K562 (cell line): ENCODE results near the gene MBOAT1. TPM values are rescaled to one million over a fixed set of nuclear protein-coding genes. Genes with fewer than 3 reads are reported as not detected.

Experiments used
- ADNP ChIP-seq: fragments of 200-800 bp; sonication (Bioruptor generic); IDR thresholded peaks from 2 replicates; pipeline ENCODE4 v1.6.1; 2016; ENCODE audit warnings: missing genetic modification characterization, missing compliant biosample characterization
- ARHGAP35 ChIP-seq: fragments of 450-650 bp; IDR thresholded peaks from 2 replicates; pipeline ENCODE4 v1.6.1; 2018; ENCODE audit not compliant: partially characterized antibody
- CBFB ChIP-seq: sonication (generic); formaldehyde crosslinking; IDR thresholded peaks from 2 replicates; pipeline ENCODE4 v1.4.0; 2020; ENCODE audit warnings: mild to moderate bottlenecking, missing genetic modification reagents
- CBX2 ChIP-seq: fragments of 200-600 bp; sonication (generic); IDR thresholded peaks from one replicate; pipeline ENCODE4 v1.6.1; 2012; ENCODE audit warnings: mild to moderate bottlenecking, low read length, inconsistent platforms; ENCODE audit not compliant: insufficient read depth, poor library complexity, severe bottlenecking
- CBX5 ChIP-seq: IDR thresholded peaks from 2 replicates; pipeline ENCODE4 v1.6.1; 2014; ENCODE audit warnings: low read depth, borderline replicate concordance
- CXXC5 ChIP-seq: fragments of 250-450 bp; sonication (Bioruptor Pico); IDR thresholded peaks from 2 replicates; pipeline ENCODE4 v1.8.0; 2022; ENCODE audit warnings: inconsistent platforms, mild to moderate bottlenecking, moderate library complexity
- EP400 ChIP-seq: fragments of 450-650 bp; IDR thresholded peaks from 2 replicates; pipeline ENCODE4 v1.6.1; 2017; ENCODE audit warnings: antibody characterized with exemption, mild to moderate bottlenecking, moderate library complexity
- GATA2 ChIP-seq: sonication (generic); formaldehyde crosslinking; IDR thresholded peaks from 2 replicates; pipeline ENCODE4 v1.4.0; 2020; ENCODE audit warnings: mild to moderate bottlenecking, missing genetic modification reagents
- HDAC8 ChIP-seq: fragments of 450-650 bp; IDR thresholded peaks from 2 replicates; pipeline ENCODE4 v1.6.1; 2016; ENCODE audit warnings: mild to moderate bottlenecking, missing genetic modification characterization, moderate library complexity, missing compliant biosample characterization
- KLF1 ChIP-seq: fragments of 450-650 bp; IDR thresholded peaks from 2 replicates; pipeline ENCODE4 v1.6.1; 2016; ENCODE audit warnings: missing genetic modification characterization, missing compliant biosample characterization
- KLF6 ChIP-seq: fragments of 250-450 bp; sonication (Bioruptor Pico); IDR thresholded peaks from 2 replicates; pipeline ENCODE4 v1.4.0; 2020; ENCODE audit warnings: mild to moderate bottlenecking, moderate library complexity, borderline replicate concordance
- LEF1 ChIP-seq: fragments of 450-650 bp; IDR thresholded peaks from 2 replicates; pipeline ENCODE4 v1.6.1; 2016; ENCODE audit warnings: mild to moderate bottlenecking
- MAFF ChIP-seq: IDR thresholded peaks from 2 replicates; pipeline ENCODE4 v1.6.1; 2012; ENCODE audit warnings: low read length, improper control_type of control experiment
- MBD1 ChIP-seq: fragments of 250-450 bp; sonication (Bioruptor Pico); IDR thresholded peaks from 2 replicates; pipeline ENCODE4 v1.8.0; 2022; ENCODE audit warnings: inconsistent platforms
- POLR2AphosphoS5 ChIP-seq: IDR thresholded peaks from 2 replicates; pipeline ENCODE4 v1.6.1; 2011; ENCODE audit warnings: mild to moderate bottlenecking, low read depth, low read length, moderate library complexity; ENCODE audit not compliant: control insufficient read depth, insufficient read depth
- RNF2 ChIP-seq: sonication (generic); IDR thresholded peaks from 2 replicates; pipeline ENCODE4 v1.6.1; 2016
- SETDB1 ChIP-seq: IDR thresholded peaks from one replicate; pipeline ENCODE4 v1.6.1; 2012; ENCODE audit warnings: low read length, control low read depth, inconsistent platforms
- SMAD3 ChIP-seq: fragments of 450-650 bp; formaldehyde crosslinking; conservative IDR thresholded peaks from 2 replicates; pipeline ENCODE4 v1.4.0; 2020; ENCODE audit warnings: mild to moderate bottlenecking
- XRCC4 ChIP-seq: IDR thresholded peaks from one replicate; pipeline ENCODE4 v1.6.1; 2011; ENCODE audit not compliant: insufficient read depth, insufficient read length; ENCODE audit errors: extremely low read depth
- ZKSCAN1 ChIP-seq: fragments of 150-350 bp; IDR thresholded peaks from 2 replicates; pipeline ENCODE4 v1.6.1; 2016; ENCODE audit warnings: low read depth, low read length
- ZKSCAN8 ChIP-seq: fragments of 200-800 bp; sonication (Bioruptor generic); IDR thresholded peaks from 2 replicates; pipeline ENCODE4 v1.6.1; 2016; ENCODE audit warnings: missing genetic modification characterization, missing compliant biosample characterization
- ZNF347 ChIP-seq: fragments of 450-650 bp; formaldehyde crosslinking; IDR thresholded peaks from 2 replicates; pipeline ENCODE4 v1.4.0; 2020; ENCODE audit warnings: low read depth, mild to moderate bottlenecking, moderate library complexity
- ZNF444 ChIP-seq: fragments of 250-450 bp; sonication (Bioruptor Pico); IDR thresholded peaks from 2 replicates; pipeline ENCODE4 v1.4.0; 2020; ENCODE audit warnings: mild to moderate bottlenecking, moderate library complexity
- polyA plus RNA-seq, 8 experiments: library from polyadenylated mRNA; depleted of rRNA in 4 of 8; stranded (reverse) in 5 of 8; unstranded in 3 of 8; fragments of >200 nt; fragmentation: Nextera tagmentation in 2 of 8; fragmentation: Illumina TruSeq in 1 of 8; extraction: Ambion mirVana in 2 of 8; extraction: Trizol in 1 of 8; gene quantifications; 2 replicates each; pipeline versions ENCODE4 v1.2.1 to v1.2.3, GENCODE V29; 2011 to 2014; ENCODE audit warnings: inconsistent platforms in 1 of 8, missing spikeins in 1 of 8
- total RNA-seq, 7 experiments: library from RNA; depleted of rRNA in 6 of 7; stranded (reverse); fragments of >200 nt in 6 of 7; fragmentation: Illumina TruSeq in 2 of 7; extraction: Trizol in 2 of 7; gene quantifications; 2 replicates each; pipeline versions ENCODE4 v1.2.1 to v1.2.3, GENCODE V29; 2011 to 2021; ENCODE audit warnings: low replicate concordance in 1 of 7
- TF ChIP-seq, protein P1 (sequence below): fragments of 250-450 bp; sonication (Bioruptor Pico); IDR thresholded peaks from 2 replicates; pipeline ENCODE4 v1.4.0; 2020; ENCODE audit warnings: mild to moderate bottlenecking, moderate library complexity
- TF ChIP-seq, protein P2 (sequence below): fragments of 450-650 bp; formaldehyde crosslinking; IDR thresholded peaks from 2 replicates; pipeline ENCODE4 v1.4.0; 2022; ENCODE audit warnings: missing genetic modification characterization

Gene MBOAT1
- total and polyA plus RNA-seq, 9 of the 15 experiments (the other 6 are each of a cell fraction or from before 2014, with no cell fraction given): 0.13 to 16.5 (median 10.3) TPM

- peak; percentile 27; the same call in 1 of the 2 replicates for TF ChIP-seq EP400
- peak; percentile 84 for TF ChIP-seq HDAC8 (tag)
- no peak for TF ChIP-seq CBFB
- TF ChIP-seq ARHGAP35: no peak
- TF ChIP-seq, protein P1, sequence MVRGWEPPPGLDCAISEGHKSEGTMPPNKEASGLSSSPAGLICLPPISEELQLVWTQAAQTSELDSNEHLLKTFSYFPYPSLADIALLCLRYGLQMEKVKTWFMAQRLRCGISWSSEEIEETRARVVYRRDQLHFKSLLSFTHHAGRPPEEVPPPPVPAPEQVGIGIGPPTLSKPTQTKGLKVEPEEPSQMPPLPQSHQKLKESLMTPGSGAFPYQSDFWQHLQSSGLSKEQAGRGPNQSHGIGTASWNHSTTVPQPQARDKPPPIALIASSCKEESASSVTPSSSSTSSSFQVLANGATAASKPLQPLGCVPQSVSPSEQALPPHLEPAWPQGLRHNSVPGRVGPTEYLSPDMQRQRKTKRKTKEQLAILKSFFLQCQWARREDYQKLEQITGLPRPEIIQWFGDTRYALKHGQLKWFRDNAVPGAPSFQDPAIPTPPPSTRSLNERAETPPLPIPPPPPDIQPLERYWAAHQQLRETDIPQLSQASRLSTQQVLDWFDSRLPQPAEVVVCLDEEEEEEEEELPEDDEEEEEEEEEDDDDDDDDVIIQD (CRISPR knock-in tag): no peak
- no peak for TF ChIP-seq ZNF347 (CRISPR knock-in tag)
- TF ChIP-seq, protein P2, sequence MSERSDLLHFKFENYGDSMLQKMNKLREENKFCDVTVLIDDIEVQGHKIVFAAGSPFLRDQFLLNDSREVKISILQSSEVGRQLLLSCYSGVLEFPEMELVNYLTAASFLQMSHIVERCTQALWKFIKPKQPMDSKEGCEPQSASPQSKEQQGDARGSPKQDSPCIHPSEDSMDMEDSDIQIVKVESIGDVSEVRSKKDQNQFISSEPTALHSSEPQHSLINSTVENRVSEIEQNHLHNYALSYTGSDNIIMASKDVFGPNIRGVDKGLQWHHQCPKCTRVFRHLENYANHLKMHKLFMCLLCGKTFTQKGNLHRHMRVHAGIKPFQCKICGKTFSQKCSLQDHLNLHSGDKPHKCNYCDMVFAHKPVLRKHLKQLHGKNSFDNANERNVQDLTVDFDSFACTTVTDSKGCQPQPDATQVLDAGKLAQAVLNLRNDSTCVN (CRISPR knock-in tag): 0 out of 2 replicates have a peak, but pooled peaks have one; percentile 36
- peak; percentile 90 for TF ChIP-seq CXXC5 (CRISPR knock-in tag)
- no peak for TF ChIP-seq ADNP
- TF ChIP-seq SETDB1: no peak
- 0 out of 2 replicates have a peak, but pooled peaks have one; percentile 60 for TF ChIP-seq ZKSCAN8 (CRISPR knock-in tag)
- no peak for TF ChIP-seq ZKSCAN1
- TF ChIP-seq CBX2: no peak
- TF ChIP-seq LEF1: no peak
- TF ChIP-seq KLF1: no peak
- TF ChIP-seq KLF6 (CRISPR knock-in tag): peak; percentile 91; the same call in 1 of the 2 replicates
- no peak for TF ChIP-seq CBX5
- peak; percentile 31; the same call in 1 of the 2 replicates for TF ChIP-seq ZNF444 (CRISPR knock-in tag)
- no peak for TF ChIP-seq RNF2
- TF ChIP-seq XRCC4: no peak
- TF ChIP-seq GATA2: peak; percentile 57; the same call in 1 of the 2 replicates
- no peak for TF ChIP-seq POLR2AphosphoS5
- no peak for TF ChIP-seq MAFF
- TF ChIP-seq SMAD3 (CRISPR knock-in tag): peak; percentile 83; the same call in 1 of the 2 replicates
- no peak for TF ChIP-seq MBD1 (CRISPR knock-in tag)
Observed at GRCh38 chr6:20203561-20204511, 8.4 kb downstream of the MBOAT1 start (continued).
